Measurements from ENCODE around the gene KAZN.

Gene KAZN

DNA sequence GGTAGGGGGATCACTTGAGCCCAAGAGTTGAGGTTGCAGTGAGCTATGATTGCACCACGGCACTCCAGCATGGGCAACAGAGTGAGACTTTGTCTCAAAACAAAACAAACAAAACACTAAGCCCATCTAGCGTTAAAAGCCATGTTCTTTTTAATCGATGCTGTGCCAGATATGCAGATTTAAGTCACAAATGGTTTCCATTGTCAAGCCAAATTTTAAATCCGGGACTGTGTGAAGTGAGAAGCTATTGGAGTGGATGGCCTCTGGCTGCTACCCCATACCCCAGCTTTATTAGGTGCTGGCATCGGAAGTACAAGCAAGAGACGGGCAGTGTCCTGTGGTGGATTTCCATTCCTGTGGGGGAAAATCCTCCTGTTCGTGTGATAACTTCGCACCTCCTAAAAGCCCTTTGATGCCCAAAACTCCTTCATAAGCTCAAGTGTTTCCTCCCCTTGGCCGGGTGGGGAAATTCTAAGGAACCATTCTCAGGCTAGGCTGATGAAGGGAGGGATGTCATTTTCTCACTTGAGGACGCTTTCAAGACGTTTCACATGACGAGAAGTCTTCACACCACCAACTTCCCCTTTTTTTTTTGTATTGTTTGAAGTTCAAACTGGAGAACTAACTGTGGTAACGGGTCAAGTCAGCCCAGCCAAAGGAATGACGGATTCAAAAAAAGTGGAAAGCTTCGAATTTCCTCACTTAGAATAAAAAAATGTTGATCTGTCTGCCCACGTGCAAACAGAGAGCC lies 140.8 kb downstream of the KAZN start:
- H3K4me3 ChIP-seq (ENCODE audit: control insufficient read depth, low read depth, low read length), result no peak overlapping the region
- DNase-seq (ENCODE audit: low read depth), result no peak
- TF ChIP-seq, protein P1, sequence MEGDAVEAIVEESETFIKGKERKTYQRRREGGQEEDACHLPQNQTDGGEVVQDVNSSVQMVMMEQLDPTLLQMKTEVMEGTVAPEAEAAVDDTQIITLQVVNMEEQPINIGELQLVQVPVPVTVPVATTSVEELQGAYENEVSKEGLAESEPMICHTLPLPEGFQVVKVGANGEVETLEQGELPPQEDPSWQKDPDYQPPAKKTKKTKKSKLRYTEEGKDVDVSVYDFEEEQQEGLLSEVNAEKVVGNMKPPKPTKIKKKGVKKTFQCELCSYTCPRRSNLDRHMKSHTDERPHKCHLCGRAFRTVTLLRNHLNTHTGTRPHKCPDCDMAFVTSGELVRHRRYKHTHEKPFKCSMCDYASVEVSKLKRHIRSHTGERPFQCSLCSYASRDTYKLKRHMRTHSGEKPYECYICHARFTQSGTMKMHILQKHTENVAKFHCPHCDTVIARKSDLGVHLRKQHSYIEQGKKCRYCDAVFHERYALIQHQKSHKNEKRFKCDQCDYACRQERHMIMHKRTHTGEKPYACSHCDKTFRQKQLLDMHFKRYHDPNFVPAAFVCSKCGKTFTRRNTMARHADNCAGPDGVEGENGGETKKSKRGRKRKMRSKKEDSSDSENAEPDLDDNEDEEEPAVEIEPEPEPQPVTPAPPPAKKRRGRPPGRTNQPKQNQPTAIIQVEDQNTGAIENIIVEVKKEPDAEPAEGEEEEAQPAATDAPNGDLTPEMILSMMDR (conservative IDR thresholded peaks at IDR 0.05; ENCODE audit: control insufficient read depth, insufficient read depth, low read depth, low read length), result no peak

DNA sequence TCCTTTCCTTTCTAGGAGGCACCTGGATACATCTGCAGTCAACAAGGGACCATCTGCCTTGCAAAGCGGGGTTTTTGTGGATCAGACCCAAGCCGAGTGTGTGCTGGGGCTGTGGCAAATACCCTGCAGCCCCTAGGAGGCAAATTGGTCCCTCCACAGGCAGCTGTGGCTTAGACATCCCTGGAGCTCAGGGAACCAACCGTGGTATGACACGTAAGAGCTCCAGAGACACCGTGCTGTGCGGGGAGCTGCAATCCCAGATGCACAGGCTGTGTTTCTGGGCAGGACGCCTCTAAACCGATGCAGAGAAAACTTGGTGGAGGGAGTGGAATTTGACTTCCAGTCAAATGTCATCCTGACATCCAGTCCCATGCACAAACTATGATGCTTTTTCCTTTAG lies 141.5 kb downstream of the KAZN start:
- TF ChIP-seq, protein P1 (conservative IDR thresholded peaks at IDR 0.05; ENCODE audit: control insufficient read depth, insufficient read depth, low read depth, low read length), result no peak
- DNase-seq (ENCODE audit: low read depth), result no peak

DNA sequence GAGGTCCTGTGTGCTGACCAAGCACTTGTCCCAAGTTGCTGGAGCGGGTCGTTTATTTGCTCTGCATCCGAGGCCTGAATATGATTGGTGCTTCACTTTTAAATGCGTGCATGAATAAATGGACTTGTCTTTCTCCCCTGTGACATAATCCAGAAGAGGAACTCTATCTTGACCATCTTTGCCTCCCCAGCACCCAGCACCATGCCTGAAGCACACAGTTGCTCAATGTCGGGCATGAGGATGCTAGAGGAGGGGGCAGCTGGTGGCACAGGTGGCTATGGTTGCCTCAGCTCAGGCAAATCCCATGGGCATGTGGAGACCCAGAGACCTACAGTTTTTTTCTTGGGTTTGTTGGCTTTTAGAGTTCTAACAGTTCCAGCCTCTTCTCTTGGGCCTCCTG lies 142.6 kb downstream of the KAZN start:
- DNase-seq (ENCODE audit: low read depth), result no peak
- TF ChIP-seq, protein P1 (conservative IDR thresholded peaks at IDR 0.05; ENCODE audit: control insufficient read depth, insufficient read depth, low read depth, low read length), result no peak
- H3K4me3 ChIP-seq (ENCODE audit: control insufficient read depth, low read depth, low read length), result no peak overlapping the region

More for the DNA sequence above, 141.5 kb downstream of the KAZN start:
- no peak overlapping the region for H3K4me3 ChIP-seq (ENCODE audit: control insufficient read depth, low read depth, low read length)

DNA sequence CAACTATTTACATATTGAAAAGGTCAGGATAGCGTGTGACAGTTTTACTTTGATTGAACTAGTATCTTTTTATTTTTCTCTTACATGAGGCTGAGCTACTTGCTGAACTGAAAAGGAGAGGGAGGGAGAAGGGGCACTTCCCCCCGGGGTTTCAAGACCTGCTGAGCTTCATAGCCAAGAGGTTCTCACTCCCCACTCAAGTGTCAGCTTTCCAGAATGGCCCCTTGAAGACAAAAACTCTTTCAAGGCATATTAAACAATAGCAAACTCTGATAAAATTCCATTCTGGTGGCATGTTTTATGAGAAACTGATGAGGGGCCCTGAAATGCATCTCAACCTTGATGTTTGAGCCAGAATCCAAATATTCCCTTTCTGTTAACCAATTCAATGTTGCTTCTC lies 143.0 kb downstream of the KAZN start:
- no peak for DNase-seq (ENCODE audit: low read depth)
- TF ChIP-seq, protein P1 (conservative IDR thresholded peaks at IDR 0.05; ENCODE audit: control insufficient read depth, insufficient read depth, low read depth, low read length), result no peak
- no peak overlapping the region for H3K4me3 ChIP-seq (ENCODE audit: control insufficient read depth, low read depth, low read length)

DNA sequence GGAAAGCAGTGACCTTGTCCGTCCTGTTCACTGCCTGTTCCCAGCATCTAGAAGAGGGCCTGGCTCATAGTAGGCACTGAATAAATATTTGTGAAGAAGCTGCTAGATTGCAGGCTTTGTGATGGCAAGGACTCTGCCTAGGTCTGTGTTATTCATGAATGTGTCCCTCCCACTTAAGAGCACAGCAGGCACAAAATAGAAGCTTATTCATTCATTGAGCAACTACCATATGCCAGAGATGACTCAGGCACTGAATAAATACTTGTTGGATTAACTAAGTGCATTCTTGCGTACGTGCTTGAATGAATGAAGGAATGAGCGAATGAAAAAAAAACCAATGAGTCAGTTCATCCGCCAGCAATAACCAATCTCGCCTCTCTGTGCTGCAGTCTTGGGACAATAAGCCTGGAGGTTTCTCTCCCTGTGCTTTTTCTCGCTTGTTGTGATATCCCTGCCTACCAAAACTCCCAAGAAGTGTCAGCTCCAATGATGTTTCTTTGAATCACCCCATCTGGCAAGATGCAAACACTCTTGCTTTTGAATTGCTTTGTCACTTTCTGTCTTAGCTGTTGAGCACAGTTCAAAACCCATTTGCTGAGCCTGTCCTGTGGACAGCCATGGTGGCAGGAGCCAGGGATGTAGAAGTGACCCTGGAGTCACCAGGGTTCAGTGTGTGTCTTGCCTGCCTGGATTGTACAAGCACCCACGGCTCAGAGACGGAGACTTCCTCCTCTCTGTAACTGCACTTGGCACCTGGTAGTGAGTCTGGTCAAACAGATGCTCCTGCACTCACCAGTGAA lies 143.9 kb downstream of the KAZN start:
- peak; percentile 99 for DNase-seq (ENCODE audit: low read depth)
- H3K4me3 ChIP-seq (ENCODE audit: control insufficient read depth, low read depth, low read length), result no peak overlapping the region
- TF ChIP-seq, protein P1 (conservative IDR thresholded peaks at IDR 0.05; ENCODE audit: control insufficient read depth, insufficient read depth, low read depth, low read length), result no peak

DNA sequence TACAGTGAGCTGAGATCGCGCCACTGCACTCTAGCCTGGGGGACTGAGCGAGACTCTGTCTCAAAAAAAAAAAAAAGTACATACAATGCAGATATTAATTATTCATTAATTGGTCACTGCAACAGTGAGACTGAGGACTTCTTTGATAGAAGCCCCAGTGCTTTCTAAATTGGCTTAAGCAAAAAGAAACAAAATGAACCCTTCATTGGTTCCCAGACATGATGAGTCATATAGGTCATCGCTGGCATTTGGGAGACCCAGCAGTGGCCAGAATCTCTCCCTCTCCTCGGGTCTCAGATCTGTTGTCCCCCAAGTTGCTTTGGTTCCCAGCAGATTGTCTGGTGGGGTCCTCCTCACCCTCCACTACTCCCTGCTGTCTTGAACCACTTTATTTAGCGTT lies 144.9 kb downstream of the KAZN start:
- TF ChIP-seq, protein P1 (conservative IDR thresholded peaks at IDR 0.05; ENCODE audit: control insufficient read depth, insufficient read depth, low read depth, low read length), result no peak
- no peak for DNase-seq (ENCODE audit: low read depth)
- no peak overlapping the region for H3K4me3 ChIP-seq (ENCODE audit: control insufficient read depth, low read depth, low read length)

Measured in fibroblast of mammary gland (primary cell).